ENCODE data around the gene TSFM. TPM values are rescaled to one million over a fixed set of nuclear protein-coding genes. Genes with fewer than 3 reads are reported as not detected.

The TSFM gene
- total and polyA plus RNA-seq, 9 of the 15 experiments (the other 6 are each of a cell fraction or from before 2014, with no cell fraction given): 44.6 to 198 (median 60.2) TPM

DNA sequence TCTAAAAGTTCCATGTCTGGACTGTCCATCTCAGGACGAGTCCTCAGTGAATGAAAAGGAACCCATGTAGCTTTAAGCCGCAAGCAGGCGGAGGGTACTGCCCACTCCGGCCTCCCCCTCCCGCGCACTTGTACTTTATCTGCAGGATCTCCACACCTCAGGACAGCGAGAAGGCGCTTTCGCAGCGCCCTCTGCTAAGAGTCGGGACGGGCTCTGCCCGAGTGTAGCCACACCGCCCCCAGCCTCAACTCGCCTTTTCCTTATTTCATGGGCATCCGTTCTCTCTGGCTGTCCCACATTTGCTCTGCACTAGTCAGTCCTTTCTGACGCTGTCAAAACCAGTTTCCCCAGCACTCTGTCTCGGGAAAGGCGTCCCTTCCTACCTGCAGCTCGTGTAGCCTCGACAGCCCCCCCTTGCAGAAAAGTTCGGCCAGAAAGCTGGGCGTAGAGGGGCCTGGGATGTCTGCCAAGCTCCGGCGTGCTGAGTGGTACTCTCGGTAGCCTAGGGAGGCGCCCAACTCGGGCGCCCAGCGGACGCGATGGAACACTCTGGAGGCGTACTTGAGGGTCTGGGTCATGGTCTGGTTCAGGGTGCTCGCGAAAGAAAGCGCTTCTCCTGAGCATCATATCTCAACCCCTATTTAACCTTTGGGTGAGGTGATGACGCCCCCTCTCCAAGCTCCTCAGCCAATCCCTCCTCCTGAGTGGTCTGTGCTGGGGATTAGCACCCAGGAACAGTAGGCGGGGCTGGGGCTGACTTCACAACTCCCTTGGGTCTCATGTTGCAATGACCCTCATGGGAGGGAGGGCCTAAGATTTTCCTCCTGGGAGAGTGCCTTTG, 15.9 kb upstream of the TSFM start, which contains the start of gene CYP27B1:
Gene CYP27B1, minus strand, starts transcription at position 615 of the 841 bp plus-strand sequence. Its CDS starts 37 bp downstream, at position 578.
- H3K4me2 ChIP-seq (ENCODE audit: insufficient read depth, low read length): peak within 1 kb of the TSS; percentile 63
- H3K4me1 ChIP-seq (replicated peaks in 1 of 2; ENCODE audit: control insufficient read depth in 2 of 2, insufficient read depth in 2 of 2, low read length in 2 of 2): peaks cover 18 to 34% of the 10 kb centered on the region in 2 experiments
- H3K27ac ChIP-seq (ENCODE audit: extremely low read depth, low read depth, low read length): no peak within 1 kb of the TSS; the same call in 2 of the 3 replicates
- no peaks in the 10 kb centered on the region for H3K27me3 ChIP-seq (ENCODE audit: control insufficient read depth in 2 of 2, insufficient read depth in 2 of 2, low read length in 2 of 2)
- H3K36me3 ChIP-seq (ENCODE audit: control insufficient read depth, insufficient read depth, low read length): peaks cover 33% of the 10 kb centered on the region
- ChIA-PET CTCF (ENCODE audit: low intra/inter-chr PET ratio) (no interaction called here), POLR2A (interaction anchor here (1.0 to 3.8 kb wide), 7 partner anchors 10 to 142 kb away, joined by 3 to 26 read pairs (median 4); partner anchors contain the start of genes AVIL, TSFM and TSPAN31)
- H3K9me3 ChIP-seq (replicated peaks; ENCODE audit: control insufficient read depth, insufficient read depth, low read depth, low read length): no peaks in the 10 kb centered on the region
- peak within 1 kb of the TSS in 1 of 2 experiments; percentile 88; a peak in 2 of 4 replicates for H3K9ac ChIP-seq (ENCODE audit: insufficient read depth in 1 of 2, low read depth in 2 of 2, low read length in 2 of 2)
- intact Hi-C loops (cut with micrococcal nuclease) (no loop called here), in situ Hi-C loops (cut with MboI) (no loop called here)
- DNase-seq (ENCODE audit: extremely low read depth in 1 of 4, low spot score in 3 of 4): peak; percentile 47 to 68 (median 52)
- FAIRE-seq: peak; percentile 29
- WGBS (ENCODE audit: insufficient coverage, low coverage, missing lambda C conversion rate): 20% methylated on average over 37 of the region's 38 CpGs
- peaks cover 13% of the 10 kb centered on the region for H3K79me2 ChIP-seq (ENCODE audit: control insufficient read depth, insufficient read depth, low read length)
- no peaks in the 10 kb centered on the region for H3K9me1 ChIP-seq (ENCODE audit: control insufficient read depth, insufficient read depth, low read length)
- no peak within 1 kb of the TSS for H3K4me3 ChIP-seq
- H4K20me1 ChIP-seq (replicated peaks; ENCODE audit: control insufficient read depth, insufficient read depth, low read length): no peaks in the 10 kb centered on the region
- peak within 1 kb of the TSS; percentile 10; the same call in 1 of the 2 replicates for H2AFZ ChIP-seq (ENCODE audit: low read depth, low read length)
- peak; percentile 69 for ATAC-seq
- BruUV-seq (replicated peaks): no TSS peak
- TF ChIP-seq RBFOX2 (IDR thresholded peaks at IDR 0.05; ENCODE audit: low read depth, low read length): peak; percentile 38; the same call in 1 of the 2 replicates
- no peak for TF ChIP-seq RAD21 (CRISPR knock-in tag; conservative IDR thresholded peaks at IDR 0.05 in 1 of 2, IDR thresholded peaks at IDR 0.05 in 1 of 2)
- TF ChIP-seq NFATC3 (IDR thresholded peaks at IDR 0.05): no peak
- TF ChIP-seq BCL6 (CRISPR knock-in tag; IDR thresholded peaks at IDR 0.05): no peak
- 0 out of 2 replicates have a peak, but pooled peaks have one; percentile 7 for TF ChIP-seq POLR2AphosphoS5 (IDR thresholded peaks at IDR 0.05; ENCODE audit: control insufficient read depth, insufficient read depth, low read depth, low read length)
- TF ChIP-seq, protein P1, sequence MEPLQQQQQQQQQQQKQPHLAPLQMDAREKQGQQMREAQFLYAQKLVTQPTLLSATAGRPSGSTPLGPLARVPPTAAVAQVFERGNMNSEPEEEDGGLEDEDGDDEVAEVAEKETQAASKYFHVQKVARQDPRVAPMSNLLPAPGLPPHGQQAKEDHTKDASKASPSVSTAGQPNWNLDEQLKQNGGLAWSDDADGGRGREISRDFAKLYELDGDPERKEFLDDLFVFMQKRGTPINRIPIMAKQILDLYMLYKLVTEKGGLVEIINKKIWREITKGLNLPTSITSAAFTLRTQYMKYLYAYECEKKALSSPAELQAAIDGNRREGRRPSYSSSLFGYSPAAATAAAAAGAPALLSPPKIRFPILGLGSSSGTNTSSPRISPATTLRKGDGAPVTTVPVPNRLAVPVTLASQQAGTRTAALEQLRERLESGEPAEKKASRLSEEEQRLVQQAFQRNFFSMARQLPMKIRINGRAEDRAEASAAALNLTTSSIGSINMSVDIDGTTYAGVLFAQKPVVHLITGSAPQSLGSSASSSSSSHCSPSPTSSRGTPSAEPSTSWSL (CRISPR knock-in tag; IDR thresholded peaks at IDR 0.05; ENCODE audit: borderline replicate concordance): no peak
- no peak for TF ChIP-seq TBP (optimal IDR thresholded peaks at IDR 0.05; ENCODE audit: low read depth, low read length)
- TF ChIP-seq SMC3 (conservative IDR thresholded peaks at IDR 0.05; ENCODE audit: insufficient read depth, low read depth, low read length): no peak
- TF ChIP-seq, protein P2, sequence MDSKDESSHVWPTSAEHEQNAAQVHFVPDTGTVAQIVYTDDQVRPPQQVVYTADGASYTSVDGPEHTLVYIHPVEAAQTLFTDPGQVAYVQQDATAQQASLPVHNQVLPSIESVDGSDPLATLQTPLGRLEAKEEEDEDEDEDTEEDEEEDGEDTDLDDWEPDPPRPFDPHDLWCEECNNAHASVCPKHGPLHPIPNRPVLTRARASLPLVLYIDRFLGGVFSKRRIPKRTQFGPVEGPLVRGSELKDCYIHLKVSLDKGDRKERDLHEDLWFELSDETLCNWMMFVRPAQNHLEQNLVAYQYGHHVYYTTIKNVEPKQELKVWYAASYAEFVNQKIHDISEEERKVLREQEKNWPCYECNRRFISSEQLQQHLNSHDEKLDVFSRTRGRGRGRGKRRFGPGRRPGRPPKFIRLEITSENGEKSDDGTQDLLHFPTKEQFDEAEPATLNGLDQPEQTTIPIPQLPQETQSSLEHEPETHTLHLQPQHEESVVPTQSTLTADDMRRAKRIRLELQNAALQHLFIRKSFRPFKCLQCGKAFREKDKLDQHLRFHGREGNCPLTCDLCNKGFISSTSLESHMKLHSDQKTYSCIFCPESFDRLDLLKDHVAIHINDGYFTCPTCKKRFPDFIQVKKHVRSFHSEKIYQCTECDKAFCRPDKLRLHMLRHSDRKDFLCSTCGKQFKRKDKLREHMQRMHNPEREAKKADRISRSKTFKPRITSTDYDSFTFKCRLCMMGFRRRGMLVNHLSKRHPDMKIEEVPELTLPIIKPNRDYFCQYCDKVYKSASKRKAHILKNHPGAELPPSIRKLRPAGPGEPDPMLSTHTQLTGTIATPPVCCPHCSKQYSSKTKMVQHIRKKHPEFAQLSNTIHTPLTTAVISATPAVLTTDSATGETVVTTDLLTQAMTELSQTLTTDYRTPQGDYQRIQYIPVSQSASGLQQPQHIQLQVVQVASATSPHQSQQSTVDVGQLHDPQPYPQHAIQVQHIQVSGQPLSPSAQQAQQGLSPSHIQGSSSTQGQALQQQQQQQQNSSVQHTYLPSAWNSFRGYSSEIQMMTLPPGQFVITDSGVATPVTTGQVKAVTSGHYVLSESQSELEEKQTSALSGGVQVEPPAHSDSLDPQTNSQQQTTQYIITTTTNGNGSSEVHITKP (IDR thresholded peaks at IDR 0.05; ENCODE audit: partially characterized antibody): no peak
- TF ChIP-seq NCOA4 (IDR thresholded peaks at IDR 0.05; ENCODE audit: partially characterized antibody): no peak
- TF ChIP-seq MCM3 (IDR thresholded peaks at IDR 0.05): no peak
- no peak for TF ChIP-seq ESRRB (CRISPR knock-in tag; IDR thresholded peaks at IDR 0.05; ENCODE audit: borderline replicate concordance)
- TF ChIP-seq SOX6 (IDR thresholded peaks at IDR 0.05): no peak
- TF ChIP-seq MTA1 (IDR thresholded peaks at IDR 0.05; ENCODE audit: borderline replicate concordance): no peak
- TF ChIP-seq TFAM (CRISPR knock-in tag; conservative IDR thresholded peaks at IDR 0.05): no peak
- no peak for TF ChIP-seq XRCC3 (IDR thresholded peaks at IDR 0.05)
- no peak for TF ChIP-seq PRMT5 (CRISPR knock-in tag; IDR thresholded peaks at IDR 0.05)
- TF ChIP-seq SMARCB1 (IDR thresholded peaks at IDR 0.05; ENCODE audit: insufficient read length, low read depth): no peak

Data from K562 (cell line).